ENCODE data around the gene PSMB11.
A peak's percentile ranks its signal among the peaks of the same experiment; 100 is the strongest.

PSMB11 gene

DNA sequence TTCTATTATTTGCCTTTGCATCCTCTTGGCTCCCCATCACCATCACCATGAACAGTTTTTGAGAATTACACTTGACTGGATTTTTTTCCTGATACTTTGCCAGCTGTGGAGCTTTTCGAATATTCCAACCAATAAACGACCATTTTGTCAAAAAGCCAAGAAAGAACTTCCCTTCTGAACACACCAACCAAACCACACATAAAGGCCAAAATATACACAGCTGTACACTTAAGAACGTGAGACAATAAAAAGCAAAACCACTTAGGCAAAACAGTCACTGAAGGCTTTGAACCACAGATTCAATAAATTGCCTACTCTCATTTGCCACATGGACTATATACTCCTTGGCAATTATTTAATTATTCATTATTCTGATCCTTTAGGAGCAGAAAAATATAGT, 33.2 kb upstream of the PSMB11 start:
- TF ChIP-seq SIN3A (IDR thresholded peaks at IDR 0.05; ENCODE audit: borderline replicate concordance, insufficient read depth, low read length) = no peak
- TF ChIP-seq FOXP2 (optimal IDR thresholded peaks at IDR 0.05; ENCODE audit: borderline replicate concordance, extremely low read depth, extremely low read length, insufficient read depth) = no peak
- TF ChIP-seq POLR2AphosphoS5 (IDR thresholded peaks at IDR 0.05; ENCODE audit: low read depth, low read length) = no peak
- TF ChIP-seq, protein P1, sequence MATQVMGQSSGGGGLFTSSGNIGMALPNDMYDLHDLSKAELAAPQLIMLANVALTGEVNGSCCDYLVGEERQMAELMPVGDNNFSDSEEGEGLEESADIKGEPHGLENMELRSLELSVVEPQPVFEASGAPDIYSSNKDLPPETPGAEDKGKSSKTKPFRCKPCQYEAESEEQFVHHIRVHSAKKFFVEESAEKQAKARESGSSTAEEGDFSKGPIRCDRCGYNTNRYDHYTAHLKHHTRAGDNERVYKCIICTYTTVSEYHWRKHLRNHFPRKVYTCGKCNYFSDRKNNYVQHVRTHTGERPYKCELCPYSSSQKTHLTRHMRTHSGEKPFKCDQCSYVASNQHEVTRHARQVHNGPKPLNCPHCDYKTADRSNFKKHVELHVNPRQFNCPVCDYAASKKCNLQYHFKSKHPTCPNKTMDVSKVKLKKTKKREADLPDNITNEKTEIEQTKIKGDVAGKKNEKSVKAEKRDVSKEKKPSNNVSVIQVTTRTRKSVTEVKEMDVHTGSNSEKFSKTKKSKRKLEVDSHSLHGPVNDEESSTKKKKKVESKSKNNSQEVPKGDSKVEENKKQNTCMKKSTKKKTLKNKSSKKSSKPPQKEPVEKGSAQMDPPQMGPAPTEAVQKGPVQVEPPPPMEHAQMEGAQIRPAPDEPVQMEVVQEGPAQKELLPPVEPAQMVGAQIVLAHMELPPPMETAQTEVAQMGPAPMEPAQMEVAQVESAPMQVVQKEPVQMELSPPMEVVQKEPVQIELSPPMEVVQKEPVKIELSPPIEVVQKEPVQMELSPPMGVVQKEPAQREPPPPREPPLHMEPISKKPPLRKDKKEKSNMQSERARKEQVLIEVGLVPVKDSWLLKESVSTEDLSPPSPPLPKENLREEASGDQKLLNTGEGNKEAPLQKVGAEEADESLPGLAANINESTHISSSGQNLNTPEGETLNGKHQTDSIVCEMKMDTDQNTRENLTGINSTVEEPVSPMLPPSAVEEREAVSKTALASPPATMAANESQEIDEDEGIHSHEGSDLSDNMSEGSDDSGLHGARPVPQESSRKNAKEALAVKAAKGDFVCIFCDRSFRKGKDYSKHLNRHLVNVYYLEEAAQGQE (IDR thresholded peaks at IDR 0.05; ENCODE audit: insufficient read depth in 1 of 2, low read depth in 2 of 2, low read length in 2 of 2) = no peak
- TF ChIP-seq TAF1 (IDR thresholded peaks at IDR 0.05; ENCODE audit: borderline replicate concordance, insufficient read depth, low read length) = no peak

DNA sequence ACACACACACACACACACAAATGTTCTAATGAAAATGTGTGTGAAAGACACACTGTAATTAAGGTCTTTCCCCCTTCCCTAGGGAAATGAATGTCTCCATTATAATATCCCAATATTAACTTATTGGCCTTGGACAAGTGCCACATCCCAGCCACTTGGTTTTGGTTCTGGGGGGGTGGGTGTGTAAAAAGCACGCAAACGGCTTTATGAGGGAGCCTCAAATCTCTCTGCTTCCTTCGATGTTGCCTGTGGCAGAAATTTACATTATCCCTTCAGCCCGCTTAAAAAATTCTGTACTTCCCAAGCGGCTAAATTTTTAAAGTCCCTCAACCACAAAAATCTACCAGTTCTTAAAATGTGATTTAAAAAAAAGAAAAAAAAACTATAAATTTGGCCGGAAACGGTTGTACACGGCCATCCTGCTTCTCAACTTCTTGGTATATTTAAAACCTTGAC, 32.5 kb upstream of the PSMB11 start:
- TF ChIP-seq, protein P1 (IDR thresholded peaks at IDR 0.05; ENCODE audit: insufficient read depth in 1 of 2, low read depth in 2 of 2, low read length in 2 of 2) = no peak
- TF ChIP-seq TAF1 (IDR thresholded peaks at IDR 0.05; ENCODE audit: borderline replicate concordance, insufficient read depth, low read length) = no peak
- TF ChIP-seq POLR2AphosphoS5 (IDR thresholded peaks at IDR 0.05; ENCODE audit: low read depth, low read length) = no peak
- no peak for TF ChIP-seq SIN3A (IDR thresholded peaks at IDR 0.05; ENCODE audit: borderline replicate concordance, insufficient read depth, low read length)
- no peak for TF ChIP-seq FOXP2 (optimal IDR thresholded peaks at IDR 0.05; ENCODE audit: borderline replicate concordance, extremely low read depth, extremely low read length, insufficient read depth)

DNA sequence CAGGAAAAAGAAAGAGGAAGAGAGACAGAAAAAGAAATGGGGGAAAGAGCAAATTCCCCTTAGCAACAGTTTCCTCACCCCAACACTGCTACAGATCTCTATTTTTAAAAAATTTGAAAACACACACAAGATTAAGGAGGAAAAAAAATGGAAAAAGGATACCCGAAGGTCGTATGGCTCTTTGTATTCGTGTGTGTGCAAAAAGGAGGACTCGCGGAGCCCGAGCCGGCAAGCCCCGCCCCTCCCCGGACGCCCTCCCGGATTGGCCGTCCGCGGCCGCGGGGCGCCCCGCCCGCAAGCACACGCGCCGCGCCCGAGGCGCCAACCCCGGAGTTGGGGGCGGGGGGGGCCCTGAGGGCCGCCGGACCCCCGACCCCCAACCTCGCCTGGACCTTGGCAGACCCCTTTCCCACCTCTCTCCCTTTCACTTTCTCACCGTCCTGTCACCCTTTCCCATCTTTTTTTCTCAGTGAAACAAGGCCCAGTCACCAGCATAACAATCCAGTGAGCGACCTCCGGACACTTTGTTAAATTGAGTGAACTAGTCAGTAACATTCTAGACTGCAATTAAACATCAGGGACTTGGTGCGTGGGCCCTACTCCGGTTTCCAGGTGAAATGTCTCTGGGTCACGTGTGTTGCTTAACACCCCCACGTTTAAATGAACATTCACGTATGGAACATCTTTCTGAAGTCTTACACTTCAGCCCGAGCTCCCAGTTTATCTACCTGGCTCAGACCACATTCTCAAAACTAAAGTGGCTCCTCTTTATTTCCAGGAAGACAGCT, 31.9 kb upstream of the PSMB11 start, which contains the start of gene C14orf93:
TSS of gene C14orf93 (minus strand) at position 205 of the 788 bp plus-strand sequence. CDS start 11,120 bp downstream, outside the sequence.
- TF ChIP-seq SIN3A (IDR thresholded peaks at IDR 0.05; ENCODE audit: borderline replicate concordance, insufficient read depth, low read length) = no peak
- TF ChIP-seq POLR2AphosphoS5 (IDR thresholded peaks at IDR 0.05; ENCODE audit: low read depth, low read length) = peak; percentile 40; the same call in 1 of the 2 replicates
- TF ChIP-seq, protein P1 (IDR thresholded peaks at IDR 0.05; ENCODE audit: insufficient read depth in 1 of 2, low read depth in 2 of 2, low read length in 2 of 2) = no peak
- no peak for TF ChIP-seq FOXP2 (optimal IDR thresholded peaks at IDR 0.05; ENCODE audit: borderline replicate concordance, extremely low read depth, extremely low read length, insufficient read depth)
- TF ChIP-seq TAF1 (IDR thresholded peaks at IDR 0.05; ENCODE audit: borderline replicate concordance, insufficient read depth, low read length) = peak; percentile 63; the same call in 1 of the 2 replicates

DNA sequence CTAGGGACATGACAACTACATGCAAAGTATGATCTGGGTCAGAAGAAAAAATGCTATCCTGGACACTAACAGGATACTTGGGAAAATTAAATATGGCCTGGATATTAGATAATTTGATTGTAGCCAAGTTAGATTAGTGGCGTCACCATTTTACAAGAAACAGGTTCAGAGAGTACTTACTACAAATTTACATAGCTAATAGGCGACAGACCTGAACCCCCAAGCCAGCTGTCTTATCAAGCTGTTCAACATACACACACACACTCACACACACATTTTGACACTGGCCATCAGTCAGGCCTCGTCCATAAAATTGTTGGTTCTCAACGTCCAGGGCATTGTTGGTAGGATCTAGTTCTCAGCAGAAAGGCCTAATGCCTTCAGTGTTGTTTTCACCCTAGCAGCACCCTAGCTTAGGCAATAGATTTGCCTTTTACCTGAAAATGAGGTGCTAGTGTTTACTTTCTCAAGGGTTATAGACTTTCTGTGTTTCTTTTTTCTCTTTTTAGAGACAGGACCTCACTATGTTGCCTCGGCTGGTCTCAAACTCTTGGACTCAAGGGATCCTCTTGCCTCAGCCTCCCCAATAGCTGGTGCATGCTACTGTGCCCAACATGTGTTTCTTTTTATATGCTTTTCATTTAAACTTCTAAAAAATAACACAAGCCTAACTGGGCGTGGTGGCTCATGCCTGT, 28.8 kb upstream of the PSMB11 start:
- no peak for TF ChIP-seq TAF1 (IDR thresholded peaks at IDR 0.05; ENCODE audit: borderline replicate concordance, insufficient read depth, low read length)
- no peak for TF ChIP-seq FOXP2 (optimal IDR thresholded peaks at IDR 0.05; ENCODE audit: borderline replicate concordance, extremely low read depth, extremely low read length, insufficient read depth)
- TF ChIP-seq, protein P1 (IDR thresholded peaks at IDR 0.05; ENCODE audit: insufficient read depth in 1 of 2, low read depth in 2 of 2, low read length in 2 of 2) = no peak
- TF ChIP-seq SIN3A (IDR thresholded peaks at IDR 0.05; ENCODE audit: borderline replicate concordance, insufficient read depth, low read length) = no peak
- no peak for TF ChIP-seq POLR2AphosphoS5 (IDR thresholded peaks at IDR 0.05; ENCODE audit: low read depth, low read length)
